HG03066 (cell line): ENCODE results near the gene KLK14.

ENCODE experiments used
- ATAC-seq: cut with Tn5 transposase; IDR thresholded peaks from one replicate; pipeline ENCODE4 v1.9.1; 2021; ENCODE audit warnings: low read depth; ENCODE audit not compliant: unreplicated experiment

The KLK14 gene

DNA sequence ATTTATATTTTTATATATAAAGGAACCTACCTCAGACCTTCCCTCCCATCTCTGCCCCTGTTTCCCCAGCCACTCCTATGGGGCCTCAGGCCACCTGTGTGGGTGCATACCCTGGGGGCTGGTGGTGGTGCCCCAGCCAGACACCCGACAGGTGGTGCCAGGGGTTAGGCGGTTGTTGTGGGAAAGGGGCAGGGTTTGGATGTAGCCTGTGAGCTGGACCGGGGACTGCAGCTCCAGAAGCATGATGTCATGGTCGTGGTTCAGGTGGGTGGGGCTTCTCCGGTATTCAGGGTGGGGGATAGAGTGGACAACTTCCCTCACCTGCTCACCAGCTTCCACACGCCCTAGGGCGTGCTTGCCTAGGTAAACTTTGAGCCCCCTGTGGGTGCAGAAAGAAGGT is 23.0 kb downstream of the KLK14 start:
- no peak for ATAC-seq

DNA sequence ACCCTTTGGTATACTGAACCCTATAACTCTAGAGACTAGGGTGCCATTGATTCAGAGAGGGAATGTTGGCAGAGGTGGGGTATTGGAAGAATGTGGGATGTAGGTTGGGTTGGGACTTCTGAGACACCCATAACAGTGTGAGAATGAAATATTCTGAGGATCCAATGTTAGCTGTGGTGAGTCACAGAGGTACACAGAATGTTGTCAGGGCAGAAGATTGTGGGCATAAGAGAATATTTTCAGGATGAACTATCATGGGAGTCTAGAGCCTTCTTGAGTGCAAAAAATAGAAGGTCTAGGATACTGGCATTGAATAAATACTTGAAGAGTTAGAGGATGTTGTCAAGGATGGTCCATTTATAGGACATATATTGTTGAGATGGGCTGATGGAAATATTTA is 26.8 kb downstream of the KLK14 start:
- no peak for ATAC-seq

DNA sequence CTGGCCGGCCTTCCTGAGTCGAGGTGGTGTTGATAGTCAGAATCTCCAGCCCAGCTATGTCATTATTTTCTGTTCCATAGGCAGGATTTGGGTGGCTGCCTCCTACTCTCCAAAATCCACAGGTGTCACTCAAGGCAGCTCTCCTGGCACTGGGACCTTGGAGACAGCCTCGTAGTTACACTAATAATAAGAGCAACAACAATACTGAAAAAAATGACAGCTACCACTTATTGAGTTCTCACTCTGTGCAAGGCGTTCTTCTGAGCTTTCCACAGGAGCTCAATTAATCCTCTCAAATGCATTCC is 35.7 kb downstream of the KLK14 start:
- ATAC-seq: no peak

DNA sequence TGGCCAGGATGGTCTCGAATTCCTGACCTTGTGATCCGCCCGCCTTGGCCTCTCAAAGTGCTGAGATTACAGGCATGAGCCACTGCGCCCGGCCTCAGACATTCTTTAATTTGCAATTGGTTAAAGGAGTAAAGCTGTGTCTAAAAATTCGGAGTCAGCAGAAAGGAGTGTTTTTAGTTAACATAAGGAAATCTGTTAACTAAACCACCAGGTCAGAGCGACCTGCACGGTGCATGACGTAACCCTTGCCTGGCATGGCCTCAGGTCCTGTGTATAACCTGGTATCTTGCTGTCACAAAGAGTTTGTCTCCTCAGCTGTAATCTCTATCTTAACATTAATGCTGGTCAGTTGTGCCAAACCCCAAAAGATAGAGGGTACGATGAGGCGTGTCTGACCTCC is 38.4 kb downstream of the KLK14 start:
- ATAC-seq: no peak

DNA sequence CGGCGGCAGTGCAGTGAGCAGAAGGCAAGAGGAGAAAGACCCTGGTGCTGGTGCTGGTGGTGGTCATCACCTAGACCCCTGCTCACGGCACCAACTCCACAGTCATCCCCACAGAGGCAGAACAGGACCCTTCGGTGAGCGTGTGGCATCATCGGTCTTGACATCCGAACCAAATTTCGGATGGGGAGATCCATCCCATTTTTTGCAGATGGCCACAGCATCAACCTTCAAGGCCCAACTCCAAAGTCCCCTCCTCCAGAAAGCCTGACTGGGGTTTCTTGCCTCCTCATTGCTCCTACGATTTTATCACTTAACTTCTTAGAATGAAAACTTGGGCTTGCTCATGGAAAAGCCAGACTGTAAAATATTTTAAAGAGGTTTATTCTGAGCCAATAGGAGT is 39.2 kb downstream of the KLK14 start:
- ATAC-seq: no peak

DNA sequence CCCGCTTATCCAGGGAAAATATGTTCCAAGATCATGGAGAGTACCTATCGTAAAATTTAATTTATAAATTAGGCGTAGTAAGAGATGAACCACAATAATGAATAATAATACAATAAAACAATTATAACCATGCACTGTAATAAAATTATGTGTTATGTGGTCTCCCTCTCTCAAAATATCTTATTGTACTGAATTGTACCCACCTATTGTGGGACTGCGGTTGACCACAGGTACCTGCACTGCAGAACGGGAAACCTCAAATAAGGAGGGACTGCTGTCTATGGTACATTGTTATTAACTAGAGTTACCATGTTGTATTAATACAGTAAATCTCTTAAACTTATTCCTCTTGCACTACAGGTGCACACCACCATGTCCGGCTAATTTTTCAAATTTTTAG is 42.5 kb downstream of the KLK14 start:
- no peak for ATAC-seq

DNA sequence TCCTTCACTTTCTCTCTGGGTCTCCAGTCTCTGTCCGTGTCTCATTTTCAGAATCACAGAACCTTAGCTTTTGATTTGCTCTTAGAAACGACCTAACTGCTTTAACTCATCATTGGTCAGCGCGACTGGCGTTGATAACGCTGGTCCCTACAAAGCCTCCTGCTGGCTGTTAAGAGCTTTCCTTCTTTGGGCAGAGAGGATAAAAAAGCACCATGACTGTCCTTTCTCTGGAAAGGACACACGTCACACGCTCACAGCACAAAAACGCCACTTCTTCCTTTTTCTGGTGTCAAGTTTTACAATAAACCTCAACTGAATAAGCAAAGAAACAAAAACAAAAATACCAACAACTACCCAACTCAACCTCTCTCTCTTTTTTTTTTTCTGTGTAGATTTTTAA is 46.2 kb downstream of the KLK14 start:
- no peak for ATAC-seq

DNA sequence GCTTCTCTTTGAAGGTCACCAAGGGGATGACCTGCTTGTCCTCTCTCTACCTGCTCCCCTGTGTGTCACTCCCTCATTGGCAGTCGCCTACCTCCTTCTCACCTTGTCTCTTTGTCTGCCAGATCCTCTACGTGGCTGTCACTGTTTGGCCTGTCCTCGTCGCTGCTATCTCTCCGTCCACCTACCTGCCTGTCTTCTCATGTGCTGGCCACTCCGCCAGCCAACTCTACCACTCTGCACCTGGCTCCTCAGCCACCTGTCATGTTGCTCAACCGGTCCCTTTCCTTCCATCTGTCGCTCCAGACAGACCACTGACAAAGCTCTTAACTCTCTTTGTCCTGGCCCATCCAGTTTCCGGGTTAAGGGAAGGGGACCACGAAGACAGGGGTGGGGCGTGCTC is 48.0 kb downstream of the KLK14 start, which contains the start of gene KLK12:
Gene KLK12 (minus strand): TSS at position 299 of the 400 bp plus-strand sequence. CDS start 381 bp downstream, outside the sequence.
- ATAC-seq: no peak

DNA sequence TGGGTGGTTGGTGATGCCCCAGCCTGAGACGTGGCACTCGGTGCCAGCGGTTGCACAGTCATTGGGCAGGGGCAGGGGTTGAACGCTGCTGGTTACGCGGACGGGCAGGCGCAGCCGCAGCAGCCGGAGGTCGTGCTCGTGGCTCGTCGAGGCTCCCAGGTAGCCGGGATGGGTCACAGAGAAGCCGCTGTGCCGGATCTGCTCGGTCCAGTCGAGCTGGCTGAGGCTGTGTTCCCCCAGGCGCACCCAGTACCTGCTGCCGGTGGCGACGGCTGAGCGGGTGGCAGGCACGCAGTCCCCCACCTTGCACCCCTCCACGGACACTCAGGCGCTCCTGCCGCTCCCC is 50.8 kb downstream of the KLK14 start:
- no peak for ATAC-seq

DNA sequence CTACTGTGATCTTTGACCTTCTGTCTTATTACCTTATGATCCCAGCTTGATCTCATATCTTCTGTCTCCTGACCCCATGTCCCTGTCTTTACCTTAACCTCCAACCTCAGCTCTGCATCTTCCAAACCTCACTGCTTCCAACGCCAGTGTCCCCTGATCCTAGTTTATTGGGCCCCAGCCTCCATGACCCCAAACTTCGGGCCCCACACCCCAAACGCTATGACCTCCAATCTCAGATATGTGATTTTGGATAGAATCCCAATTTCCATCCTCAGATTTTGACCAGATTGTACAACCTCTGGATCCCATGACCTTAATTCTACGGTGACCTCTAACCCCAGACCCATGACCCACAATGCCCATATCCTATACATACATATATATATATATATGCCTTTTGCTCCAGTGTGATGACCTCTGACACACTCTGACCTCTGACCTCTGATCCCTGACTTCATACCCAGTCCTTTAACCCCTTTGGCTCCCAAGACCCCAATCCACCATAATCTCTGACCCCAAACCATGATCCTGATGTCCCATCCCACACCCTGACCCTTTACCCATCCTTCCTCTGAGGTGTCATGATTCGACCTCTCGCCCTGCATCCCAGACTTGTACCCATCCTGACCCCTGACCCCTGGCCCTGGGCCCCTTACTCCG is 51.3 kb downstream of the KLK14 start:
- no peak for ATAC-seq

DNA sequence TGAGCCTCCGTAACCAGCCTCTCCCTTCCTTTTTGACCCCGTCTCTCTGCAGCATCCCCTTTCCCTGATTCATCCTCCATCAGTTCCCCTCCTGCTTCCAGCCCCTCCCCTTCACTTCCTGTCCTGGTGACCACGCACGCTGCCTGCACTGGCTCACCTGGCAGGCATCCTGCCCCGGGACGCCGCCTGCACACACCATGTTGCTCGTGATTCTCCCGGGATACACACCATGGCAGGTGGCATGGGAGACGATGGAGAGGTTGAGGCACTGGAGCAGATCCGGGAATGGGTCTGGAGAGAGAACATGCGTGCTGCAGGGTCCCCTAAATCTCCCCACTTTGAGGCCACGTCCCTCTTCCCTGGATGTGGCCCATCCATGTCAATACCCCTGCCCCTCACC is 52.1 kb downstream of the KLK14 start:
- no peak for ATAC-seq

DNA sequence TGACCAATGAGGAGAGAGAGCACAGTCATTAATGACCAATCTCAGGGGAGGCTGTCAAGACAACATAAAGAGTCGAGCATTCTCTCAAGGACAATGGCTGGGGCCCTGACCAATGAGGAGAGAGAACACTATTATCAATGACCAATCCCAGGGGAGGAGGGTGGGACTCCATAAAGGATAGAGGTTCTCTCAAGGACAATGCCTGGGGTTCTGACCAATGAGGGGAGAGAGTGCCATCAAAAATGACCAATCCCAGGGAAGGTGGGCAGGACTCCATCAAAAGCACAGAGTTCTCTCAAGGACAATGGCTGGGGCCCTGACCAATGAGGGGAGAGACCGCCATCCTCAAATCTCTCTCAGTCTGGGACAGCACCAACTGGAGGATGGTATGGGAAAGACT is 53.0 kb downstream of the KLK14 start:
- no peak for ATAC-seq
